Measurements from ENCODE around the gene BCL2.
A peak's percentile ranks its signal among the peaks of the same experiment; 100 is the strongest.

BCL2 gene

DNA sequence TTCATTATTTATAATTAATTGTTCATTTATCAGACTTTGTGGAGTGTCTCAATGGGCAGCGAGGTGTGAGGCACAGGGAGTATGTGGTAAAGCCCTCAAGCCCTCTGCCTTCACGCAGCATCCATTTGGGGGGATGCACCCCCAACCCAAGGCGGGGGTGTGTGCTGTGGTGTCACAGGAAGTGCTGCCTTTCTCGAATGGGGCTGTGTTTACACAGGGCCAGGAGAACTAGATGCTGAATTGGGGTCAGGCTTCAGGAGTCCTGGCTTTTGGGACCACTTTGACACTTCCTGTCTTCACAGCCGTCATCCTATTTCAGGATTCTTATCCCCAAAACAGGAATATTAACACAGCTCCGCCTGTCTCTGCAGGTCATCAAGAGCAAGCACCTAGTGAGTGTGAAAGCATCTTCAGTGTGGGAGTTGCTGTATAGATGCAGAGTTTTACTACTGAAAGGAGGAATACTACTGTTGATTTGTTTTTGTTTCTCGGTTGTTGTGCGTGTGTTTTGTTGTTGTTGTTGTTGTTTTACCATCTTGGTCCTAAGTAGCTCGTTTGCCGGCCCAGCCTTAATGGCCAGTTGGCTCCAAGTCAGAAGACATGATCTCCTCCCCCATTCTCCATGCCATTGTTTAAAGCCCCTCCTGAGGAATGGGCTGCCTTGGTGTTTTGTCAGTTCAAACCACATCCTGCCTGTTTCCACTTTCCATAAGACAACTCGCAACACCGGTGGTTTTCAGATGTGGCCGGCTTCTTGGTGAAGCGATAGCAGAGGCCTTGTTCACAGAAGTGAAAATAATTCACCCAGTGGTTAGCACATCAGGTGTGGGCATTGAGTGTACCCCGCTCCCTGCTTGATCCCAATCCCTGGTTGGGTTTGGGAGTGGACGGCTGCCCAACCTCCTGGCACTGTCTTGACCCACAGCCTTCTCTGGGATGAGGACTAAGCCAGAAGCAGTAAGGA, 221.3 kb downstream of the BCL2 start:
- H3K36me3 Mint-ChIP-seq (ENCODE audit: low read depth) = peaks cover 6% of the 10 kb centered on the region
- H3K9me3 Mint-ChIP-seq = peaks cover 5% of the 10 kb centered on the region
- peak overlapping the region; percentile 89 for H3K27ac Mint-ChIP-seq
- peaks cover 61% of the 10 kb centered on the region for H3K4me1 Mint-ChIP-seq (ENCODE audit: low read depth)
- DNase-seq (ENCODE audit: low spot score) = peak; percentile 69
- H3K4me3 Mint-ChIP-seq = peak overlapping the region; percentile 64
- H3K27me3 Mint-ChIP-seq (ENCODE audit: low read depth) = peaks cover 40% of the 10 kb centered on the region

DNA sequence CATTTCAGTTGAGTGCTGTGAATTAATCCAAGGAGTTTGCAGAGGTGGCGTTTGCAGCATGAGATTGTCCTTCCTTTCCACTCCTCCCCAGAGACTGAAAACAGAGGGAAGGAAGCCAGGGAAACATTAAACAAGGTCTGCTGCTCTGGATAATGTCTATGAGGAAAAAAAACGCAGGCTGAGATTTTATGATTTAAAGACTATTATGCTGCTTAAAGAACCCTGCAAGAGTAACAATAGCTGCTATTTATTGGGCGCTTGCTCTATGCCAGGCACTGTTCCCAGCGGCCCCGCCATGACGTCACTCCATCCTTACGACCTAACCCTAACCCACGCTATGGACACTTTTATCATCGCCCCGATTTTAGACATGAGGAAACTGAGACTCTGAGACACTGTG, 222.4 kb downstream of the BCL2 start:
- no peak for DNase-seq (ENCODE audit: low spot score)
- H3K27ac Mint-ChIP-seq = peak overlapping the region; percentile 22
- H3K9me3 Mint-ChIP-seq = no peaks in the 10 kb centered on the region
- H3K4me1 Mint-ChIP-seq (ENCODE audit: low read depth) = peaks cover 53% of the 10 kb centered on the region
- peaks cover 3% of the 10 kb centered on the region for H3K36me3 Mint-ChIP-seq (ENCODE audit: low read depth)
- peak overlapping the region; percentile 64 for H3K4me3 Mint-ChIP-seq
- H3K27me3 Mint-ChIP-seq (ENCODE audit: low read depth) = peaks cover 37% of the 10 kb centered on the region

DNA sequence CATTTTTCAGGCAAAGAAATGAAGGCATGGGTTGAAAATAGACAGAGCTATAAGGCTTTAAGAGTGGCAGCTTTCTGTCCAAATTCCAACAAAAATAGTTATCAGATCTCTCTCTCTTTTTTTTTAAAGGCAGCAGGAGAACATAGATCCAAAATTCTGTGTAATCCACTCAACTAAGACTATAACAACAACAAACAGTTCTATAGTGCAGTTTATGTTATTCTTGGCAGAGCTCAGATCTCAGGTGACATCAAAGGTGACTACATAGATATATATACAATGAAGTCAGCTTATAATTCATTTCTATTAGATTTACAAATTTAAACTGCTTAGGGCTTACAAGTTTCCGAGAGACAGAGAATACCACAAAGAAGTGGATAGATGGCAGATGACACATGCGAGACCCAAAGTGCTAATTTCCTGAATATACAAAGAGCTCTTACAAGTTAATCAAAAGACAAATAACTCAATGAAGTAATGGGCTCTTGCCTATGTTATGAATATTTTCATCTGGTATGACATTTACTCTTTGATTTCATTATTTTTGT, 223.2 kb downstream of the BCL2 start:
- H3K4me1 Mint-ChIP-seq (ENCODE audit: low read depth) = peaks cover 49% of the 10 kb centered on the region
- H3K36me3 Mint-ChIP-seq (ENCODE audit: low read depth) = no peaks in the 10 kb centered on the region
- no peak overlapping the region for H3K4me3 Mint-ChIP-seq
- DNase-seq (ENCODE audit: low spot score) = no peak
- peaks cover 37% of the 10 kb centered on the region for H3K27me3 Mint-ChIP-seq (ENCODE audit: low read depth)
- no peaks in the 10 kb centered on the region for H3K9me3 Mint-ChIP-seq
- H3K27ac Mint-ChIP-seq = no peak overlapping the region

DNA sequence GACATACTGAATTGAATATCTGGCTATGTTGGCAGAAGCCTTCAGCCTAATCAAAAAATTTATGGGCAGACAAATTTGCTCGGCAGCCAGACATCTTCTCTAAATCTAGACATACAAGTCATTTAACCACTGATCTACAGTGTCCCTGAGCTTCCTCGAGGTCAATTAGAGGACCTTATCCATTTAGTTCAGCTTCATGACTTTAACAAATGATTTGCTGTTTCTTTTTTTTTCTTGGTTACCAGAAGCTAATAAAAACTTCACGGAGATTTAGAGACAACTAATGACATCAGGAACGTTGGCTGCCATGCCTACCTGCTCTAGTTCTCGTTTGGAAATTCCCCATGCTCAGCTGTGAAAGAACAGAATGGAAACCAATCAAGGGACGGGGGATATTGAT, 223.8 kb downstream of the BCL2 start:
- Mint-ChIP-seq H3K27ac (no peak overlapping the region), H3K27me3 (ENCODE audit: low read depth) (peaks cover 34% of the 10 kb centered on the region), H3K4me1 (ENCODE audit: low read depth) (peaks cover 46% of the 10 kb centered on the region), H3K36me3 (ENCODE audit: low read depth) (no peaks in the 10 kb centered on the region), H3K4me3 (no peak overlapping the region), H3K9me3 (no peaks in the 10 kb centered on the region)
- no peak for DNase-seq (ENCODE audit: low spot score)

DNA sequence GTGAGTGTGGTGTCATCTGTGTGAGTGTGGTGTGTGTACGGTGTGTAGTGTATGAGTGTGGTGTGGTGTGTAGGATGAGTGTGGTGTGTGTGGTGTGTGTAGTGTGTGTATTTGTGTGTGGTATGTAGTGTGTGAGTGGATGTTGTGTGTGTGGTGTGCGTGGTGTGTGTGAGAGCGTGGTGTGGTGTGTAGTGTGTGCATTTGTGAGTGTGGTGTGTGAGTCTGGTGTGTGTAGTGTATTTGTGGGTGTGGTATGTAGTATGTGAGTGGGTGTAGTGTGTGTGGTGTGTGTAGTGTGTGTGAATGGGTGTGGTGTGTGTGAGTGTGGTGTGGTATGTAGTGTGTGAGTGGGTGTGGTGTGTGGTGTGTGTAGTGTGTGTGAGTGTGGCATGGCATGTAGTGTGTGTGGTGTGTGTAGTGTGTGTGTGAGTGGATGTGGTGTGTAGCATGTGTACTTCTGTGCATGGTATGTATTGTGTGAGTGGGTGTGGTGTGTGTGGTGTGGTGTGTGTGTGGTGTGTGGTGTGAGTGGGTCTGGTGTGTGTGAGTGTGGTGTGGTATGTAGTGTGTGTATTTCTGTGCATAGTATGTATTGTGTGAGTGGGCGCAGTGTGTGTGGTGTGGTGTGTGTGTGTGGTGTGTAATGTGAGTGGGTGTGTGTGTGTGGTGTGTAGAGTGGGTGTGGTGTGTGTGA, 227.8 kb downstream of the BCL2 start:
- no peak for DNase-seq (ENCODE audit: low spot score)
- Mint-ChIP-seq H3K4me1 (ENCODE audit: low read depth) (peaks cover 10% of the 10 kb centered on the region), H3K27ac (no peak overlapping the region), H3K27me3 (ENCODE audit: low read depth) (peaks cover 27% of the 10 kb centered on the region), H3K9me3 (no peaks in the 10 kb centered on the region), H3K36me3 (ENCODE audit: low read depth) (no peaks in the 10 kb centered on the region), H3K4me3 (no peak overlapping the region)

DNA sequence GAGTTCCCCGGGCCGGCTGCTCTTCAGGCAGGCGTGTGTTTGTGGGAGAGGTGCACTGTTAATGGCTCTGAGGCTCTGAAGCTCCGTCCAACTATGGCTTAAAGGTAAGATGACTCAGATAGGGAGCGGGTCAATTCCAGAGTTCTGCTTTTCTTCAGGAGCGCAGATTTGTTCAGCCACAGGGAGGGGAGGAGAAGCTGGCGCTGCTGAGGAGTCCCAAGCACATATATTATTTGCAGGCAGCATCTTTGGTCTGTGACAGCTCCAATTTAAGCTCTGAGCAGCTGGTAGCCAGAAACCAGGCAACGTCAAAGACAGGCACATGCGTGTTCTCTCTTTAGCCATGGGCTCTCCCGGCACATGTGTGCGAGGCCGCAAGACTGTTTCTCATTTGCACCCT, 229.2 kb downstream of the BCL2 start:
- DNase-seq (ENCODE audit: low spot score) = no peak
- peaks cover 25% of the 10 kb centered on the region for H3K27me3 Mint-ChIP-seq (ENCODE audit: low read depth)
- no peak overlapping the region for H3K27ac Mint-ChIP-seq
- no peaks in the 10 kb centered on the region for H3K36me3 Mint-ChIP-seq (ENCODE audit: low read depth)
- H3K9me3 Mint-ChIP-seq = no peaks in the 10 kb centered on the region
- H3K4me3 Mint-ChIP-seq = no peak overlapping the region
- H3K4me1 Mint-ChIP-seq (ENCODE audit: low read depth) = peaks cover 6% of the 10 kb centered on the region

DNA sequence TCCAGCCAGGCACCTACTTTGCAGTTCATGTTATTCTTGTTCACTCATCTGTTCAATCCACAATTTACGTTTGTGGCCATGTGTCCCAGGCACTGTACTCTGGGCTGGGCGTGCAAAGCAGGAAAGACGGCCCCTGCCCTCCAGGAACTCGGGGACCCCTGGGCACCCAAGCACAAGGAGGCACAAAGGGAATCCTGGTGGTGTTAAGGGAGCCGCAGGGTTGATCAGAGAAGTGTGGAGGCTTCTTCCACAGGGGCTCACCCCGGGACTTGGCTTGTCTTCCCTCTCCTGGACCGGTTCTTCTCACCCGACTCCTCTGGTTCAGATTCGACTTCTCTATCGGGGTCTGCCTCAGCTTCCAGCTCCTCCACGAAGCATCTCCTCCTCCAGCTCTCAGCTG, 230.5 kb downstream of the BCL2 start:
- no peak overlapping the region for H3K27ac Mint-ChIP-seq
- H3K9me3 Mint-ChIP-seq = no peaks in the 10 kb centered on the region
- no peaks in the 10 kb centered on the region for H3K36me3 Mint-ChIP-seq (ENCODE audit: low read depth)
- H3K4me3 Mint-ChIP-seq = no peak overlapping the region
- H3K4me1 Mint-ChIP-seq (ENCODE audit: low read depth) = peaks cover 4% of the 10 kb centered on the region
- DNase-seq (ENCODE audit: low spot score) = no peak
- H3K27me3 Mint-ChIP-seq (ENCODE audit: low read depth) = peaks cover 18% of the 10 kb centered on the region

DNA sequence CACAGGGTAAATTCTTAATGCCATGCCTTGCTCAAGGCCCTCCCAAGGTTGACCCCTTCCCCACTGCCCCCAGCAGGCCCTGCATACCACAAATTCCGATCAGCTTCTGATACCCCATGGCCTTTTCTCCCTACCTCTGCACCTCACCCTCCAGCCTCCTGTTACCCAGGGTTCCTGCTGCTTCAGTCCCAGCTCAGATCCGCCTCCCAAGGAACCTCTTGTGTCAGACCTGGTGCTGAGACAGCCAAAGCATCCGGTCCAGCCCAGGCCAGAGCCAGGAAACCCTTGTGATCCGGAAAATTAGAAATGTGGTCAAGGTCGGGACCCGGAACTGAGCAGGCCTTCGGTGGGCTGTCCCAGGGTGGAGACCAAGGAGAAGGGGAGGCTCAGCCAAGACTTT, 231.3 kb downstream of the BCL2 start:
- no peak overlapping the region for H3K4me3 Mint-ChIP-seq
- no peaks in the 10 kb centered on the region for H3K9me3 Mint-ChIP-seq
- no peak for DNase-seq (ENCODE audit: low spot score)
- H3K27me3 Mint-ChIP-seq (ENCODE audit: low read depth) = peaks cover 12% of the 10 kb centered on the region
- H3K27ac Mint-ChIP-seq = no peak overlapping the region
- no peaks in the 10 kb centered on the region for H3K4me1 Mint-ChIP-seq (ENCODE audit: low read depth)
- H3K36me3 Mint-ChIP-seq (ENCODE audit: low read depth) = no peaks in the 10 kb centered on the region

DNA sequence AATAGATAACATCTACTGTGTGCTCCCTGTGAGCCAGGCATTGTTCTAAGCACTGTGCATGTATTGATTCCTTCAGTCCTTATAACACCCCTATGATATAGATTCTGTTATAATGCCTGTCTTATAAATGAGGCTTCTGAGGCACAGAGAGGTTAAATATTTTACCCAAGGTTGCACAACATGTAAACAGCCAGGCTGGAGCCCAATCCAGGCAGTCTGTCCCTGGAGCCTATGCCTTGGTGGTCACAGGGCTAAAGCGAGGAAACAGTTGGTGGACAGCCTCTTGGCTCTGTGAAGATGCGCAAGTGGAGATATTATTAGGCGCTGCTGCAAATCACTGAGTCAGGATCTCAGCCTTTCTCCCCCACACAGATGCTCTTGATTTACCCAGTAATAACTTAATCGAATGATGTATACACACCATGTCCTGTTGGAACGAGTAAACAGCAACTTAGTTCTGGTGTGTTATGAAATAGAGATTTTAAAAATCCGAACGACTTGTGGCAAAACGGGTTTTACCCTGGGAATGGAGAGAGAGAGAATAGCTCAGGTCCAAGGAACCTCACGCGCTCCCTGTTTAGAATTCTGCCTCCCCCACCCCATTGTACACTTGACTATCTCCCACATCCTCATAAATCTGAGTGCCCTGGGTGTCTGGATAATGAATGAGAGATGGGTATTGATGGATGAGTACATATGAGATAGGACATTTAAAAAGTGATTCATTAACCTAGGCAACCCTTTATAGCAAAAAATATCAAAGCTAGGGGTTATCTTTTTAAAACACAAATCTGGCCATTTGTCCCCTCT, 231.9 kb downstream of the BCL2 start:
- Mint-ChIP-seq H3K27me3 (ENCODE audit: low read depth) (peaks cover 12% of the 10 kb centered on the region), H3K36me3 (ENCODE audit: low read depth) (no peaks in the 10 kb centered on the region), H3K9me3 (no peaks in the 10 kb centered on the region), H3K4me3 (no peak overlapping the region), H3K4me1 (ENCODE audit: low read depth) (no peaks in the 10 kb centered on the region), H3K27ac (no peak overlapping the region)
- no peak for DNase-seq (ENCODE audit: low spot score)

DNA sequence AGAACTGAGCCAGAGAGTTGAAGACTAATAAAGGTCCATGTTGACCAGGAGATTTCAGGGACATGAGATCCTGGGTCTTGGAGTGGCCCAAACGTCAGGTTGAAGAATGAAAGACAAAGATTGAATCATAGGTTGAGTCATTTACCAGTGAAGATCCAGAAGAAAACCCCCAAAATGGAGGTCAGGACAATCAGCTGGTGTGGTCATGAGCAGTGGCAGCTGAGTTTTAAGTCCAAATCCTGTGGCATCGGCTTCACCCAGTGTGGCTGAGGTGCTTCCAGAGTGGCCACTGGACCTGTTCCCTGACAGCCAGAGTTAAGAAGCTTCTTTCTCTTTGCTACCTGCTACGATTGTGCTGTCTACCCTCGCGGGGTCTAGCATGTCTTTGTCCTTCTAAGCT, 234.0 kb downstream of the BCL2 start:
- H3K27ac Mint-ChIP-seq = no peak overlapping the region
- peaks cover 12% of the 10 kb centered on the region for H3K27me3 Mint-ChIP-seq (ENCODE audit: low read depth)
- no peaks in the 10 kb centered on the region for H3K4me1 Mint-ChIP-seq (ENCODE audit: low read depth)
- no peak overlapping the region for H3K4me3 Mint-ChIP-seq
- H3K36me3 Mint-ChIP-seq (ENCODE audit: low read depth) = no peaks in the 10 kb centered on the region
- H3K9me3 Mint-ChIP-seq = peaks cover 7% of the 10 kb centered on the region
- no peak for DNase-seq (ENCODE audit: low spot score)

DNA sequence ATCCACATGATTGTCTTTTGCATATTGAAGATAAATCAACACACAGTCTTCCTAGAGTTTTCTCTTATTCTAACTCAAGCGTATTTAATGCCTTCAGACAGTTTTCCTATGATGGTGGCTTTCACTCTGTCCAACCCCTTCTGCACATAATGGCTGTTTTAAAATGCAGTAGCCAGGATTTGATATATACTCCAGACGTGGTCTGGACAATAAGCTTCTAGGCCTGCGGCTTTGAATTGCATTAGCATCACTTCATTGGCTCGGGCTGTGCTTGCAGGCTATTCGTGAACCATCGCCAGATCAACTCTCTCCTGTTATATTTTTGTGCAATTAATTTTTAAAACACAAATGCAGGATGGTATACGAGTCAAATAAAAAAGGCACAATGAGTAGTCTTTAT, 235.3 kb downstream of the BCL2 start:
- Mint-ChIP-seq H3K27me3 (ENCODE audit: low read depth) (peaks cover 9% of the 10 kb centered on the region), H3K9me3 (peaks cover 20% of the 10 kb centered on the region), H3K27ac (no peak overlapping the region), H3K4me1 (ENCODE audit: low read depth) (peaks cover 2% of the 10 kb centered on the region), H3K36me3 (ENCODE audit: low read depth) (peaks cover 4% of the 10 kb centered on the region), H3K4me3 (no peak overlapping the region)
- DNase-seq (ENCODE audit: low spot score) = no peak

DNA sequence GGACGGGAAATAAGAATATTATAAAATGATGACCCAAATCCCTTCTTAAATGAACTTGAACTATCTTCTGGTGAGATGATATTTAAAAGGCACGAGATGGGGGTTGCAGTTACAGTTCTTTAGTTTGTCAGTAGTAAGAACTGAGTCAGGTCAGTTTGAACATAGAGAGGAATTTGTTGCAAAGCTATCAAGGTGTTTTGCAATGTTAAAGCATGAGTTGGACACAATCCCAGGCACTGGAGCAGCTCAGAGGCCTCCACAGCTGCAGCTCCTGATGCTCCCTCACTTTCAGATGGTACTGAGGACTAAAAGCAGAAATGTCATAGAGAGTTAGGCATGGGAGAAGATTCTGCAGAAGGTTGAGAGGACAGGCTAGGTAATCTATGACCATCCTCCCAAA, 236.0 kb downstream of the BCL2 start:
- Mint-ChIP-seq H3K36me3 (ENCODE audit: low read depth) (peaks cover 4% of the 10 kb centered on the region), H3K4me3 (no peak overlapping the region), H3K27me3 (ENCODE audit: low read depth) (peaks cover 9% of the 10 kb centered on the region), H3K9me3 (peaks cover 21% of the 10 kb centered on the region), H3K4me1 (ENCODE audit: low read depth) (peaks cover 4% of the 10 kb centered on the region), H3K27ac (no peak overlapping the region)
- no peak for DNase-seq (ENCODE audit: low spot score)

DNA sequence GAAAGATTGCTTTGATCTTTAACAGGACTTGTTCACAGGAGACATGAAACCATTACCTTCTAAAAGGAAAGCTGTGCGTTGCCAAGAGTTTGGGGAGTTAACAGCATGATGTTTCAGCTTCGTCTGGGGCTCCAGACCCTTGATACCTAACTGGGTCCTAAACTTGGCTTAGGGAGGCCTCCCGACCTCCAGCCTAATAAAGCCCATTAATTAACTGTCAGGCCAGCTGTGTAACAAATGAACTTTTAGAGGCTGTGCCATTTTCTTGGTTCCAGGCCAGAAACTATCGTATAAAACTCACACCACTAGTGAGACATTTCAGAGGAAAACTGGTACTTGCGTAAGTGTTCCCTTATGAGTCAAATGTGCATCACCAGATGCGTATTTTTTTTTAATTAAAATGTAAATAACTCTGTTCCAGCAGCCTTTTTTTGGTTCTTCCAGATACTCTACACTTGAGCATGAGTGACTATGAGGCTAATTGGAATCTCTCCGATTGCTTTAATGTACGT, 236.5 kb downstream of the BCL2 start:
- Mint-ChIP-seq H3K27me3 (ENCODE audit: low read depth) (peaks cover 9% of the 10 kb centered on the region), H3K36me3 (ENCODE audit: low read depth) (peaks cover 4% of the 10 kb centered on the region), H3K9me3 (peaks cover 21% of the 10 kb centered on the region), H3K4me1 (ENCODE audit: low read depth) (peaks cover 7% of the 10 kb centered on the region), H3K27ac (no peak overlapping the region), H3K4me3 (no peak overlapping the region)
- no peak for DNase-seq (ENCODE audit: low spot score)

Data from T-helper 2 cell treated with Interferon-gamma antibody and Interleukin-4, amounts not matched to agents 5 μg/mL and 100 μg/mL, for 36 hours (primary cell).